Upper lobe of right lung (tissue), 1 donor: Measurements from ENCODE around the gene NLE1. TPM values are rescaled to one million over a fixed set of nuclear protein-coding genes. Genes with fewer than 3 reads are reported as not detected.

Experiments
- ATAC-seq: fragments of 200-7000 bp; cut with Tn5 transposase; one replicate; pipeline ENCODE4 v1.9.1; 2020; ENCODE audit warnings: mild to moderate bottlenecking, moderate library complexity
- DNase-seq: peaks from one replicate; pipeline ENCODE4 v3.0.0-alpha.2; 2020
- H3K27ac ChIP-seq: fragments of 200-600 bp; one replicate; pipeline ENCODE4 v1.8.0; 2022
- H3K27me3 ChIP-seq: fragments of 200-600 bp; one replicate; pipeline ENCODE4 v1.8.0; 2022; ENCODE audit warnings: mild to moderate bottlenecking
- H3K36me3 ChIP-seq: fragments of 200-600 bp; one replicate; pipeline ENCODE4 v1.8.0; 2022
- H3K4me1 ChIP-seq: fragments of 200-600 bp; one replicate; pipeline ENCODE4 v1.8.0; 2022
- H3K4me3 ChIP-seq: fragments of 200-600 bp; one replicate; pipeline ENCODE4 v1.8.0; 2022; ENCODE audit warnings: mild to moderate bottlenecking
- H3K9me3 ChIP-seq: fragments of 200-600 bp; one replicate; pipeline ENCODE4 v1.8.0; 2022
- CTCF ChIP-seq: fragments of 200-600 bp; IDR thresholded peaks from one replicate; pipeline ENCODE4 v1.8.0; 2022; ENCODE audit warnings: antibody characterized with exemption
- intact Hi-C: fragments of 100-400 bp; cut with DNase I; formaldehyde crosslinking; loops from one replicate; pipeline ENCODE4 v1.11.0; 2022
- long read RNA-seq: library from polyadenylated mRNA; unstranded; transcript quantifications from one replicate; pipeline ENCODE4 v2.0.0, GENCODE V29; 2021
- total RNA-seq: library from RNA; stranded (reverse); fragmentation: NEBNext Ultra II Directional; extraction: Animal tissue kit (Norgen Biotek cat#: 25700); gene quantifications from one replicate; pipeline ENCODE4 v1.2.1, GENCODE V29; 2021
- donor health status: DM: no; HTN: yes; CAD: no; lungs with severe emphysema.

NLE1 gene
- total RNA-seq: 10.1 TPM
- long read RNA-seq, transcript NLE1-202 (13 exons, 2,588 nt): major isoform, 5 of 10 reads
- long read RNA-seq, partial matches to known transcripts: 1 of 10 reads
- long read RNA-seq, other reads (novel, unspliced or antisense): 4 of 10 reads

GRCh38 chr17:35141681-35142466 lies at the start of gene NLE1:
TSS of gene NLE1 (minus strand) at chr17:35142303. CDS start at chr17:35142275, 28 bp downstream.
- intact Hi-C loops: no loop called here
- DNase-seq (peak; percentile 92), ATAC-seq (peak; percentile 100)
- Histone ChIP-seq H3K4me3 (peak within 1 kb of the TSS; percentile 69), H3K27me3 (no peaks in the 10 kb centered on the region), H3K36me3 (peaks cover 23% of the 10 kb centered on the region), H3K4me1 (peaks cover 13% of the 10 kb centered on the region), H3K9me3 (no peaks in the 10 kb centered on the region), H3K27ac (no peak within 1 kb of the TSS)
- TF ChIP-seq CTCF: peak; percentile 93

GRCh38 chr17:35191001-35191695 lies 49.0 kb upstream of the NLE1 start:
- Histone ChIP-seq H3K4me3 (no peak overlapping the region), H3K4me1 (peaks cover 5% of the 10 kb centered on the region), H3K9me3 (no peaks in the 10 kb centered on the region), H3K27ac (no peak overlapping the region), H3K27me3 (no peaks in the 10 kb centered on the region), H3K36me3 (no peaks in the 10 kb centered on the region)
- intact Hi-C loops: no loop called here
- no peak for TF ChIP-seq CTCF
- ATAC-seq (no peak), DNase-seq (no peak)

GRCh38 chr17:35189291-35189690 lies 47.2 kb upstream of the NLE1 start:
- Histone ChIP-seq H3K36me3 (no peaks in the 10 kb centered on the region), H3K4me1 (peaks cover 5% of the 10 kb centered on the region), H3K4me3 (no peak overlapping the region), H3K9me3 (no peaks in the 10 kb centered on the region), H3K27me3 (no peaks in the 10 kb centered on the region), H3K27ac (no peak overlapping the region)
- no peak for TF ChIP-seq CTCF
- ATAC-seq: peak; percentile 54
- no peak for DNase-seq
- intact Hi-C loops: no loop called here

GRCh38 chr17:35188111-35188510 lies 46.0 kb upstream of the NLE1 start:
- intact Hi-C loops: no loop called here
- no peak for DNase-seq
- Histone ChIP-seq H3K27ac (no peak overlapping the region), H3K27me3 (no peaks in the 10 kb centered on the region), H3K4me3 (no peak overlapping the region), H3K9me3 (no peaks in the 10 kb centered on the region), H3K4me1 (peaks cover 5% of the 10 kb centered on the region), H3K36me3 (no peaks in the 10 kb centered on the region)
- no peak for TF ChIP-seq CTCF
- peak; percentile 75 for ATAC-seq

GRCh38 chr17:35187481-35187880 lies 45.4 kb upstream of the NLE1 start:
- no peak for DNase-seq
- intact Hi-C loops: no loop called here
- no peak for ATAC-seq
- H3K4me1 ChIP-seq: peaks cover 5% of the 10 kb centered on the region
- no peak overlapping the region for H3K4me3 ChIP-seq
- H3K27ac ChIP-seq: no peak overlapping the region
- no peaks in the 10 kb centered on the region for H3K36me3 ChIP-seq
- no peaks in the 10 kb centered on the region for H3K9me3 ChIP-seq
- no peak for TF ChIP-seq CTCF
- no peaks in the 10 kb centered on the region for H3K27me3 ChIP-seq
